Endodermal cell (in vitro differentiated cells): Measurements from ENCODE around the gene NABP1. TPM values are rescaled to one million over a fixed set of nuclear protein-coding genes. Genes with fewer than 3 reads are reported as not detected.

Experiments
- DNase-seq: peaks from one replicate; pipeline ENCODE4 v3.0.0-alpha.2; 2017
- H3K27ac ChIP-seq: 2 replicates; pipeline ENCODE4 v1.5.1; 2013; ENCODE audit warnings: mild to moderate bottlenecking, low read depth, low read length, moderate library complexity
- H3K27me3 ChIP-seq: 2 replicates; pipeline ENCODE4 v1.6.1; 2013; ENCODE audit warnings: mild to moderate bottlenecking, low read length, moderate library complexity; ENCODE audit not compliant: insufficient read depth, control insufficient read depth, poor library complexity, severe bottlenecking
- H3K36me3 ChIP-seq: 2 replicates; pipeline ENCODE4 v1.7.0; 2013; ENCODE audit warnings: mild to moderate bottlenecking, low read length, moderate library complexity; ENCODE audit not compliant: control insufficient read depth, insufficient read depth
- H3K4me1 ChIP-seq: one replicate; pipeline ENCODE4 v1.7.0; 2013; ENCODE audit warnings: low read length; ENCODE audit not compliant: control insufficient read depth, insufficient read depth
- H3K4me3 ChIP-seq: 2 replicates; pipeline ENCODE4 v1.5.1; 2013; ENCODE audit warnings: mild to moderate bottlenecking, low read length, moderate library complexity
- H3K9ac ChIP-seq: 2 replicates; pipeline ENCODE4 v1.6.1; 2013; ENCODE audit warnings: mild to moderate bottlenecking, low read length, moderate library complexity; ENCODE audit not compliant: poor library complexity, severe bottlenecking; ENCODE audit errors: extremely low read depth
- H3K9me3 ChIP-seq: 2 replicates; pipeline ENCODE4 v1.6.1; 2013; ENCODE audit warnings: mild to moderate bottlenecking, low read length, moderate library complexity; ENCODE audit not compliant: control insufficient read depth
- H3K27ac Mint-ChIP-seq: 2 replicates; pipeline ENCODE4 v1.8.0; 2020; ENCODE audit warnings: mixed read lengths
- H3K27me3 Mint-ChIP-seq: 2 replicates; pipeline ENCODE4 v1.8.0; 2021; ENCODE audit warnings: mild to moderate bottlenecking, mixed read lengths; ENCODE audit not compliant: insufficient read depth
- H3K36me3 Mint-ChIP-seq: 2 replicates; pipeline ENCODE4 v1.8.0; 2020; ENCODE audit warnings: low read depth, mixed read lengths
- H3K4me1 Mint-ChIP-seq: 2 replicates; pipeline ENCODE4 v1.8.0; 2020; ENCODE audit warnings: mixed read lengths
- H3K4me3 Mint-ChIP-seq: 2 replicates; pipeline ENCODE4 v1.8.0; 2020; ENCODE audit warnings: mild to moderate bottlenecking, moderate library complexity, mixed read lengths
- H3K9me3 Mint-ChIP-seq: 2 replicates; pipeline ENCODE4 v1.8.0; 2020; ENCODE audit warnings: mild to moderate bottlenecking, mixed read lengths
- WGBS, 2 experiments: methylation state at CpG; one replicate each; pipeline versions ENCODE4 v1.1.5 to v1.1.7; 2013; ENCODE audit warnings: missing lambda C conversion rate in 2 of 2, mixed read lengths in 1 of 2; ENCODE audit not compliant: insufficient coverage in 1 of 2, insufficient read length in 1 of 2; 5-methylcytosine and 5-hydroxymethylcytosine counted together
- total RNA-seq, 2 donors: library from RNA; stranded (reverse); fragmentation: NEBNext Ultra II Directional in 1 of 2; extraction: Animal tissue kit (Norgen Biotek cat#: 25700) in 1 of 2; gene quantifications; 2 replicates in 1 of 2; 3 replicates in 1 of 2; pipeline ENCODE4 v1.2.1, GENCODE V29; 2021
- TF ChIP-seq, protein P1 (sequence below): fragments of 200-600 bp; sonication (generic); conservative IDR thresholded peaks from 2 replicates; pipeline ENCODE4 v1.5.0; 2021; ENCODE audit warnings: antibody characterized with exemption, mild to moderate bottlenecking

NABP1 gene
- total RNA-seq, 2 donors from 2014 or later, result 5.8 to 8.7 TPM

DNA sequence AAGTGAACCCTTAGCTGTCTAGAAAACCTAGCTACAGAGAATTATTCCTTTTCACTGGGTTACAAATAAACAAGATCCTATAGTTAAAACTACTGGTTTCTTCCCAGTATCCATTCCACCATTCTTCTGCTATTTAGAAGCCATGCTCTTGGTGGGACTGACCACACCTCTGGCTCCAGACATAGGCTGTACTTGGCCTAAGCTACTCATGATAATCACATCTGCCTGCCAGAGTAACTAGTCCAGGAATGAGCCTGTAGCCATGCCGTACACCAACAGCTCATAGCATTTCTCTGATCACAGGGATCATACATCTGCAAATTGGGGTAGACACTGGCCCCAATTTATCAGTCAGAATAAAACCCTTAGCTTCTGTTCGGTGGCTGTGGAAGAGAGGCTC lies 33.7 kb downstream of the NABP1 start:
- H3K4me1 ChIP-seq, result no peaks in the 10 kb centered on the region
- Mint-ChIP-seq H3K4me3 (no peak overlapping the region), H3K27me3 (no peaks in the 10 kb centered on the region), H3K9me3 (no peaks in the 10 kb centered on the region), H3K36me3 (no peaks in the 10 kb centered on the region), H3K4me1 (no peaks in the 10 kb centered on the region), H3K27ac (no peak overlapping the region)
- no peak overlapping the region for H3K4me3 ChIP-seq
- H3K9me3 ChIP-seq, result no peaks in the 10 kb centered on the region
- H3K27me3 ChIP-seq, result no peaks in the 10 kb centered on the region
- WGBS, 2 experiments, result 92 to 94% methylated on average over 2 of the region's 2 CpGs
- DNase-seq, result no peak
- no peak overlapping the region for H3K9ac ChIP-seq
- H3K27ac ChIP-seq, result no peak overlapping the region
- no peaks in the 10 kb centered on the region for H3K36me3 ChIP-seq
- TF ChIP-seq, protein P1, sequence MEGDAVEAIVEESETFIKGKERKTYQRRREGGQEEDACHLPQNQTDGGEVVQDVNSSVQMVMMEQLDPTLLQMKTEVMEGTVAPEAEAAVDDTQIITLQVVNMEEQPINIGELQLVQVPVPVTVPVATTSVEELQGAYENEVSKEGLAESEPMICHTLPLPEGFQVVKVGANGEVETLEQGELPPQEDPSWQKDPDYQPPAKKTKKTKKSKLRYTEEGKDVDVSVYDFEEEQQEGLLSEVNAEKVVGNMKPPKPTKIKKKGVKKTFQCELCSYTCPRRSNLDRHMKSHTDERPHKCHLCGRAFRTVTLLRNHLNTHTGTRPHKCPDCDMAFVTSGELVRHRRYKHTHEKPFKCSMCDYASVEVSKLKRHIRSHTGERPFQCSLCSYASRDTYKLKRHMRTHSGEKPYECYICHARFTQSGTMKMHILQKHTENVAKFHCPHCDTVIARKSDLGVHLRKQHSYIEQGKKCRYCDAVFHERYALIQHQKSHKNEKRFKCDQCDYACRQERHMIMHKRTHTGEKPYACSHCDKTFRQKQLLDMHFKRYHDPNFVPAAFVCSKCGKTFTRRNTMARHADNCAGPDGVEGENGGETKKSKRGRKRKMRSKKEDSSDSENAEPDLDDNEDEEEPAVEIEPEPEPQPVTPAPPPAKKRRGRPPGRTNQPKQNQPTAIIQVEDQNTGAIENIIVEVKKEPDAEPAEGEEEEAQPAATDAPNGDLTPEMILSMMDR, result no peak

DNA sequence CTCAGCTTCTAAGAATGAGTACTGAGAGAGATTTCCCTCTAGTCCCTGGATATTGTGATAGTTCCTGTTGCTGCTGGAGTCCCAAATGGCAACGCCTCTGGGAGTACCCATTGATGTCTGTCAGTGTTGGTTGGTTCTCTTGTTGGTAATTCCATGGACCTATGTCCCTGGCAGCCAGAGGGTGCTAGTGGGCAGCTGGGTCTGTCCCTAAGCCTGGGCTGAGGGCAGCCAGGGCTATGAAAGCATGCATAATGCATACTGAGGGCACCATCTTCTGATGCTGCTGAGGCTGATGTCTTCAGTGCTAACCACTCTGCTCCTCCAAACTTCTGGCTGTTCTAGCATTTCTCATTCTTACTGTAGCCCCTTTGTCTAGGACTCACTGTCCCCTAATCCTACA lies 35.9 kb downstream of the NABP1 start:
- Mint-ChIP-seq H3K36me3 (no peaks in the 10 kb centered on the region), H3K4me1 (no peaks in the 10 kb centered on the region), H3K27me3 (no peaks in the 10 kb centered on the region), H3K9me3 (no peaks in the 10 kb centered on the region), H3K4me3 (no peak overlapping the region), H3K27ac (no peak overlapping the region)
- peak; percentile 63 for DNase-seq
- TF ChIP-seq, protein P1, result peak; percentile 63
- no peaks in the 10 kb centered on the region for H3K9me3 ChIP-seq
- no peak overlapping the region for H3K9ac ChIP-seq
- H3K4me1 ChIP-seq, result no peaks in the 10 kb centered on the region
- no peaks in the 10 kb centered on the region for H3K36me3 ChIP-seq
- 80% methylated on average over 1 of the region's 1 CpG; no CpG with 5 or more reads in 1 of the 2 experiments for WGBS, 2 experiments
- H3K27ac ChIP-seq, result no peak overlapping the region
- no peak overlapping the region for H3K4me3 ChIP-seq
- H3K27me3 ChIP-seq, result no peaks in the 10 kb centered on the region

DNA sequence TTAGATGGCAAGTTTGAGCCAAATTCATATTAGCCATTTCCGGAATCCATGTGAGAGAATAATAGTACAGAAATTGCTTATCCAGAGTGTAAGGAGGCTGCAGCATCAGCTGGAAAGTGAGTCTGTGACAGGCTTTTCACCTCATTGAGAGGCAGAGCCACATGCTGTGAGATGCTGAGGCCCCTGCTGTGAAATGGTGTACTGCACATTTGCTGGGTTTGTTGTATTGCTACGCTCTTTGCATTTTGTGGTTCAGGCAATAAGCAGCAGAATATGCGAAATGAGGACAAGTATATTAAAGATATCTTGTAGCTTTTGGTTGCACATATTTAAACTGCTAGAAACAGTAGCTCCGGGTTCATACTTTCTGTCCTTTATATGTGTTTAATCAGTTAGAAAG lies 37.0 kb downstream of the NABP1 start:
- WGBS, 2 experiments, result 84 to 89% methylated on average over 3 to 4 of the region's 4 CpGs
- Histone ChIP-seq H3K4me1 (no peaks in the 10 kb centered on the region), H3K36me3 (no peaks in the 10 kb centered on the region), H3K27me3 (no peaks in the 10 kb centered on the region), H3K27ac (no peak overlapping the region), H3K4me3 (no peak overlapping the region), H3K9me3 (no peaks in the 10 kb centered on the region), H3K9ac (no peak overlapping the region)
- no peak overlapping the region for H3K4me3 Mint-ChIP-seq
- no peak for DNase-seq
- no peaks in the 10 kb centered on the region for H3K27me3 Mint-ChIP-seq
- no peak overlapping the region for H3K27ac Mint-ChIP-seq
- no peaks in the 10 kb centered on the region for H3K36me3 Mint-ChIP-seq
- H3K9me3 Mint-ChIP-seq, result no peaks in the 10 kb centered on the region
- no peaks in the 10 kb centered on the region for H3K4me1 Mint-ChIP-seq
- TF ChIP-seq, protein P1, result no peak
